ENCODE results near the gene MEPCE.

DNA sequence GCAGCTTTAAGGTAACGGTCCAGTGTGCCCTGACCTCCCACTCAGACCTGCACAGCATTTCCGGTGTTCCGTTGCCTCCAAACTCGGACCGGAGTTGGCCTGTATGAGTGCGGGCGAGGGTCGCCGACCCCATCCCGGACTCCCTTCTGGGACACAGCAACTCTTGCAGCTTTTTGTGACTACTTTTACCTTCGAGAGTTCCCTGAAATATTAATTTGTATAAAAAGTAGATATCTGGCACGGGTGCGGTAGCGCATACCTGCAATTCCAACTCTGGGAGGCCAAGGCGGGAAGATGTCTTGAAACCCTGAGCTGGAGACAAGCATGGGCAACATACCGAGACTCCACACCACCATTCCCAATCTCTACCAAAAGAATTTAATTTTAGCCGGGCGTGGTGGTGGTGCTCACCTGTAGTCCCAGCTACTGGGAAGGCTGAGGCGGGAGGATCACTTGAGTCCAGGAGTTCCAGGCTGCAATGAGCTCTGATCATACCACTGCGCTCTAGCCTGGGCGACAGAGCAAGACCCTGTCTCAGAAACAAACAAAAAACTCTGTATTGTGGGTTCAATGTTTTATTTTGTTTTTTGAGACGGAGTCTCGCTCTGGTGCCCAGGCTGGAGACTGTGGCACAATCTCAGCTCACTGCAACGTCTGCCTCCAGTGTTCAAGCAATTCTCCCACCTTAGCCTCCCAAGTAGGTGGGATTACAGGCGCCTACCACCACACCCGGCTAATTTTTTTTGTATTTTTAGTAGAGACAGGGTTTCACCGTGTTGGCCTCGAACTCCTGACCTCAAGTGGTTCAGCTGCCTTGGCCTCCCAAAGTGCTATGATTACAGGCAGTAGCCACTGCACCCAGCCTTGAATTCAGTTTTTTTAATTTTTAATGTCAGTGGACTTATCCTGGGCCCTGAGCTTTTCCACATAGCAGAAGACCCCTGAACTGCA lies 7.8 kb downstream of the MEPCE start:
- TF ChIP-seq, protein P1, sequence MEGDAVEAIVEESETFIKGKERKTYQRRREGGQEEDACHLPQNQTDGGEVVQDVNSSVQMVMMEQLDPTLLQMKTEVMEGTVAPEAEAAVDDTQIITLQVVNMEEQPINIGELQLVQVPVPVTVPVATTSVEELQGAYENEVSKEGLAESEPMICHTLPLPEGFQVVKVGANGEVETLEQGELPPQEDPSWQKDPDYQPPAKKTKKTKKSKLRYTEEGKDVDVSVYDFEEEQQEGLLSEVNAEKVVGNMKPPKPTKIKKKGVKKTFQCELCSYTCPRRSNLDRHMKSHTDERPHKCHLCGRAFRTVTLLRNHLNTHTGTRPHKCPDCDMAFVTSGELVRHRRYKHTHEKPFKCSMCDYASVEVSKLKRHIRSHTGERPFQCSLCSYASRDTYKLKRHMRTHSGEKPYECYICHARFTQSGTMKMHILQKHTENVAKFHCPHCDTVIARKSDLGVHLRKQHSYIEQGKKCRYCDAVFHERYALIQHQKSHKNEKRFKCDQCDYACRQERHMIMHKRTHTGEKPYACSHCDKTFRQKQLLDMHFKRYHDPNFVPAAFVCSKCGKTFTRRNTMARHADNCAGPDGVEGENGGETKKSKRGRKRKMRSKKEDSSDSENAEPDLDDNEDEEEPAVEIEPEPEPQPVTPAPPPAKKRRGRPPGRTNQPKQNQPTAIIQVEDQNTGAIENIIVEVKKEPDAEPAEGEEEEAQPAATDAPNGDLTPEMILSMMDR (IDR thresholded peaks at IDR 0.05): no peak
- TF ChIP-seq POLR2A (IDR thresholded peaks at IDR 0.05): no peak

Measured in body of pancreas (tissue), 4 donors.